DMS53 (cell line): ENCODE data around the gene OR1F1.
A peak's percentile ranks its signal among the peaks of the same experiment; 100 is the strongest.
"Not testable (repeated sequence)": the region's sequence is repeated elsewhere in the genome, so short reads cannot be mapped to it uniquely, and the experiment has no call there.

Experiments used
- DNase-seq: peaks from one replicate; lab custom pipeline; 2025; lab: John Stamatoyannopoulos, UW

The OR1F1 gene

GRCh38 chr16:3187798-3188674, at the start of gene OR1F1:
OR1F1 (plus strand) TSS chr16:3188204.
- DNase-seq = peak; percentile 74

- DNase-seq = no peak
These were observed 49.7 kb upstream of the OR1F1 start for GRCh38 chr16:3138342-3138741.

GRCh38 chr16:3138823-3139426, 49.1 kb upstream of the OR1F1 start:
- DNase-seq = no peak

- not testable (repeated sequence) for DNase-seq
These were observed 48.4 kb upstream of the OR1F1 start for GRCh38 chr16:3139561-3139960.

- DNase-seq = no peak
These were observed 47.2 kb upstream of the OR1F1 start for GRCh38 chr16:3140603-3141427.

- DNase-seq = no peak
These were observed 46.2 kb upstream of the OR1F1 start for GRCh38 chr16:3141781-3142311.

- no peak for DNase-seq
These were observed 45.7 kb upstream of the OR1F1 start for GRCh38 chr16:3142327-3142726.

- DNase-seq = no peak
These were observed 45.2 kb upstream of the OR1F1 start for GRCh38 chr16:3142770-3143169.

- DNase-seq = no peak
These were observed 44.8 kb upstream of the OR1F1 start for GRCh38 chr16:3143189-3143588.

GRCh38 chr16:3143598-3144320, 44.2 kb upstream of the OR1F1 start:
- DNase-seq = no peak

- no peak for DNase-seq
These were observed 43.6 kb upstream of the OR1F1 start for GRCh38 chr16:3144321-3144983.

GRCh38 chr16:3145151-3145550, 42.9 kb upstream of the OR1F1 start:
- no peak for DNase-seq

GRCh38 chr16:3145660-3146059, 42.3 kb upstream of the OR1F1 start:
- no peak for DNase-seq

GRCh38 chr16:3147046-3147756, 40.8 kb upstream of the OR1F1 start:
- no peak for DNase-seq

GRCh38 chr16:3147757-3148104, 40.3 kb upstream of the OR1F1 start:
- DNase-seq = no peak

- DNase-seq = no peak
These were observed 39.5 kb upstream of the OR1F1 start for GRCh38 chr16:3148256-3149192.

- no peak for DNase-seq
These were observed 38.8 kb upstream of the OR1F1 start for GRCh38 chr16:3149193-3149530.

GRCh38 chr16:3149630-3150345, 38.2 kb upstream of the OR1F1 start:
- peak; percentile 81 for DNase-seq
